Measurements from ENCODE around the gene SCFD2. TPM values are rescaled to one million over a fixed set of nuclear protein-coding genes. Genes with fewer than 3 reads are reported as not detected.

Gene SCFD2
- total and polyA plus RNA-seq, 12 donors = 2.9 to 15.0 (median 9.7) TPM

GRCh38 chr4:53193111-53193510 lies 172.8 kb downstream of the SCFD2 start:
- no peak for TF ChIP-seq CTCF (IDR thresholded peaks at IDR 0.05)
- Histone ChIP-seq H3K4me1 (peaks cover 0 to 10% (median 0%) of the 10 kb centered on the region in 9 donors), H3K27me3 (no peaks in the 10 kb centered on the region), H3K4me3 (no peak overlapping the region), H3K9me3 (no peaks in the 10 kb centered on the region), H3K27ac (no peak overlapping the region), H3K36me3 (no peaks in the 10 kb centered on the region)
- WGBS, 2 donors = 96 to 99% methylated on average over 1 of the region's 1 CpG
- no peak for DNase-seq
- intact Hi-C loops (cut with DNase I) = loop anchor here in 6 of 10 donors (5.0 to 10.0 kb wide), 7 partner anchors 171 to 722 kb away; partner anchors contain the start of gene FIP1L1 (in 1 of the 6)
- ATAC-seq = no peak

- H3K27ac ChIP-seq = no peak overlapping the region
- intact Hi-C loops (cut with DNase I) = loop anchor here in 6 of 10 donors (5.0 to 10.0 kb wide), 7 partner anchors 170 to 722 kb away; partner anchors contain the start of gene FIP1L1 (in 1 of the 6)
- H3K27me3 ChIP-seq = no peaks in the 10 kb centered on the region
- WGBS, 2 donors = 94 to 95% methylated on average over 3 of the region's 3 CpGs
- H3K4me1 ChIP-seq = peaks cover 0 to 6% (median 0%) of the 10 kb centered on the region in 9 donors
- ATAC-seq = no peak
- no peak for TF ChIP-seq CTCF (IDR thresholded peaks at IDR 0.05)
- H3K36me3 ChIP-seq = no peaks in the 10 kb centered on the region
- no peak overlapping the region for H3K4me3 ChIP-seq
- H3K9me3 ChIP-seq = no peaks in the 10 kb centered on the region
- DNase-seq = no peak
These were observed 173.4 kb downstream of the SCFD2 start for GRCh38 chr4:53192496-53192895.

GRCh38 chr4:53191997-53192396 lies 173.9 kb downstream of the SCFD2 start:
- DNase-seq (no peak), ATAC-seq (no peak)
- H3K27ac ChIP-seq = no peak overlapping the region
- no peaks in the 10 kb centered on the region for H3K9me3 ChIP-seq
- no peaks in the 10 kb centered on the region for H3K36me3 ChIP-seq
- intact Hi-C loops (cut with DNase I) = loop anchor here in 6 of 10 donors (5.0 to 10.0 kb wide), 7 partner anchors 170 to 723 kb away; partner anchors contain the start of gene FIP1L1 (in 1 of the 6)
- TF ChIP-seq CTCF (IDR thresholded peaks at IDR 0.05) = no peak
- no peaks in the 10 kb centered on the region for H3K27me3 ChIP-seq
- H3K4me1 ChIP-seq = peaks cover 0 to under 1% (median 0%) of the 10 kb centered on the region in 9 donors
- 80 to 82% methylated on average over 4 of the region's 4 CpGs for WGBS, 2 donors
- no peak overlapping the region for H3K4me3 ChIP-seq

GRCh38 chr4:53189011-53189410 lies 176.8 kb downstream of the SCFD2 start:
- Histone ChIP-seq H3K9me3 (no peaks in the 10 kb centered on the region), H3K36me3 (no peaks in the 10 kb centered on the region), H3K27ac (no peak overlapping the region), H3K4me3 (no peak overlapping the region), H3K4me1 (no peaks in the 10 kb centered on the region), H3K27me3 (no peaks in the 10 kb centered on the region)
- 61 to 77% methylated on average over 1 of the region's 1 CpG for WGBS, 2 donors
- TF ChIP-seq CTCF (IDR thresholded peaks at IDR 0.05) = no peak
- DNase-seq (no peak), ATAC-seq (no peak)
- intact Hi-C loops (cut with DNase I) = no loop called here

Measured in heart right ventricle (tissue), 16 donors.